HepG2 (cell line): ENCODE data around the gene DBNDD1. TPM values are rescaled to one million over a fixed set of nuclear protein-coding genes. Genes with fewer than 3 reads are reported as not detected.

Experiments
- ATAC-seq: fragments of 200-7000 bp; cut with Tn5 transposase; 3 replicates; pipeline ENCODE4 v1.9.1; 2020; ENCODE audit warnings: mild to moderate bottlenecking, moderate library complexity
- BruUV-seq: library from RNA; stranded (reverse); fragments of 400-500 nt; replicated peaks from 2 replicates; lab custom pipeline; 2021; lab: Mats Ljungman, UMichigan
- CTCF ChIA-PET: fragments of 300-600 bp; formaldehyde crosslinking; extraction: SDS; loops from one replicate; lab custom pipeline; 2021; ENCODE audit warnings: low total read pairs, inconsistent platforms, low intra/inter-chr PET ratio; lab: Yijun Ruan, JAX
- POLR2A ChIA-PET: fragments of 350-600 bp; sonication (Branson Sonifier 250); formaldehyde crosslinking; loops from one replicate; lab custom pipeline; 2020; ENCODE audit warnings: antibody characterized with exemption, inconsistent platforms; lab: Yijun Ruan, JAX
- DNase-seq: peaks from one replicate; pipeline ENCODE4 v3.0.0-alpha.2; 2015; ENCODE audit warnings: low spot score
- FAIRE-seq: peaks from 3 replicates; lab custom pipeline; 2011; peaks lifted over from hg19 to GRCh38; lab: Jason Lieb, UNC
- H2AFZ ChIP-seq: one replicate; pipeline ENCODE4 v1.6.1; 2011; ENCODE audit warnings: low read length, inconsistent platforms
- H3K27ac ChIP-seq: fragments of 300-600 bp; 3 replicates; pipeline ENCODE4 v1.8.0; 2011; ENCODE audit warnings: mixed run types, mild to moderate bottlenecking, mixed read lengths, low read length, inconsistent platforms; ENCODE audit not compliant: insufficient read depth; ENCODE audit errors: extremely low read length
- H3K27me3 ChIP-seq, 2 experiments: fragments of 200-600 bp in 1 of 2; 2 replicates in 1 of 2; 3 replicates in 1 of 2; pipeline versions ENCODE4 v1.6.0 to v1.8.0; 2011; ENCODE audit warnings: low read length in 2 of 2, mild to moderate bottlenecking in 2 of 2, moderate library complexity in 2 of 2, inconsistent platforms in 1 of 2; ENCODE audit not compliant: insufficient read depth in 2 of 2, control insufficient read depth in 1 of 2
- H3K36me3 ChIP-seq, 2 experiments: fragments of 200-600 bp in 1 of 2; replicated peaks in 1 of 2; 2 replicates in 1 of 2; 3 replicates in 1 of 2; pipeline versions ENCODE4 v1.5.1 to v1.8.0; 2011; ENCODE audit warnings: low read length in 2 of 2, inconsistent platforms in 1 of 2; ENCODE audit not compliant: insufficient read depth in 2 of 2, control insufficient read depth in 1 of 2
- H3K4me1 ChIP-seq: 2 replicates; pipeline ENCODE4 v1.5.1; 2012; ENCODE audit warnings: low read length, inconsistent platforms; ENCODE audit not compliant: insufficient read depth
- H3K4me2 ChIP-seq: 2 replicates; pipeline ENCODE4 v1.6.0; 2011; ENCODE audit warnings: low read depth, low read length, inconsistent platforms
- H3K4me3 ChIP-seq, 3 experiments: fragments of 200-600 bp in 1 of 3; sonication (generic), shearing (Covaris generic) in 1 of 3; replicated peaks in 1 of 3; 2 replicates each; pipeline ENCODE4 v1.5.1; 2011 to 2016; ENCODE audit warnings: low read length in 3 of 3, inconsistent platforms in 2 of 3, low read depth in 2 of 3, mild to moderate bottlenecking in 2 of 3, control low read depth in 1 of 3, mixed read lengths in 1 of 3; ENCODE audit not compliant: insufficient read depth in 1 of 3
- H3K79me2 ChIP-seq: one replicate; pipeline ENCODE4 v1.6.1; 2011; ENCODE audit warnings: low read length, inconsistent platforms; ENCODE audit not compliant: insufficient read depth
- H3K9ac ChIP-seq: 2 replicates; pipeline ENCODE4 v1.6.0; 2011; ENCODE audit warnings: mild to moderate bottlenecking, low read depth, low read length, inconsistent platforms; ENCODE audit not compliant: insufficient read depth
- H3K9me3 ChIP-seq: 2 replicates; pipeline ENCODE4 v1.5.1; 2012; ENCODE audit warnings: mild to moderate bottlenecking, low read length
- H4K20me1 ChIP-seq: 2 replicates; pipeline ENCODE4 v1.6.0; 2011; ENCODE audit warnings: inconsistent platforms, mild to moderate bottlenecking, low read length, moderate library complexity; ENCODE audit not compliant: insufficient read depth
- ATAD3A ChIP-seq: sonication (generic); formaldehyde crosslinking; IDR thresholded peaks from 2 replicates; pipeline ENCODE4 v1.4.0; 2020; ENCODE audit warnings: missing genetic modification reagents
- DNMT3B ChIP-seq: conservative IDR thresholded peaks from 2 replicates; pipeline ENCODE4 v1.6.1; 2016; ENCODE audit warnings: missing biosample characterization, control low read depth
- ELF1 ChIP-seq: sonication (generic); formaldehyde crosslinking; IDR thresholded peaks from 2 replicates; pipeline ENCODE4 v1.4.0; 2020; ENCODE audit warnings: missing genetic modification reagents
- ELK4 ChIP-seq: sonication (generic); formaldehyde crosslinking; IDR thresholded peaks from 2 replicates; pipeline ENCODE4 v1.9.0; 2021; ENCODE audit warnings: missing genetic modification reagents, borderline replicate concordance
- IRF1 ChIP-seq: sonication (generic); formaldehyde crosslinking; IDR thresholded peaks from 2 replicates; pipeline ENCODE4 v1.4.0; 2020; ENCODE audit warnings: low read depth, mild to moderate bottlenecking, missing genetic modification reagents
- KLF15 ChIP-seq: sonication (generic); formaldehyde crosslinking; IDR thresholded peaks from 2 replicates; pipeline ENCODE4 v1.8.1; 2023; ENCODE audit warnings: borderline replicate concordance, mild to moderate bottlenecking, inconsistent platforms, missing genetic modification reagents, mixed read lengths
- MIER3 ChIP-seq: IDR thresholded peaks from 2 replicates; pipeline ENCODE4 v1.6.1; 2016; ENCODE audit warnings: missing compliant biosample characterization, borderline replicate concordance
- PAX8 ChIP-seq: sonication (generic); formaldehyde crosslinking; IDR thresholded peaks from 2 replicates; pipeline ENCODE4 v1.8.0; 2022; ENCODE audit warnings: mild to moderate bottlenecking, missing genetic modification reagents, borderline replicate concordance
- PCBP1 ChIP-seq: fragments of 200-400 bp; formaldehyde crosslinking; IDR thresholded peaks from 2 replicates; pipeline ENCODE4 v1.6.1; 2017; ENCODE audit warnings: mild to moderate bottlenecking, low read depth, low read length, borderline replicate concordance
- RFXAP ChIP-seq: sonication (generic); formaldehyde crosslinking; IDR thresholded peaks from 2 replicates; pipeline ENCODE4 v1.4.0; 2020; ENCODE audit warnings: missing genetic modification reagents, borderline replicate concordance
- SP2 ChIP-seq: sonication (generic); formaldehyde crosslinking; IDR thresholded peaks from 2 replicates; pipeline ENCODE4 v1.5.1; 2020; ENCODE audit warnings: mild to moderate bottlenecking, missing genetic modification reagents
- TCF7 ChIP-seq: sonication (generic); IDR thresholded peaks from 2 replicates; pipeline ENCODE4 v1.6.1; 2016; ENCODE audit warnings: antibody characterized with exemption, low read depth
- ZNF234 ChIP-seq: sonication (generic); formaldehyde crosslinking; conservative IDR thresholded peaks from 2 replicates; pipeline ENCODE4 v1.5.1; 2020; ENCODE audit warnings: mild to moderate bottlenecking, missing genetic modification reagents
- ZNF282 ChIP-seq: fragments of 450-650 bp; IDR thresholded peaks from 2 replicates; pipeline ENCODE4 v1.6.1; 2018; ENCODE audit not compliant: partially characterized antibody
- ZNF615 ChIP-seq: sonication (generic); formaldehyde crosslinking; IDR thresholded peaks from 2 replicates; pipeline ENCODE4 v1.5.0; 2020; ENCODE audit warnings: mild to moderate bottlenecking, missing genetic modification reagents, borderline replicate concordance
- ZSCAN22 ChIP-seq: sonication (generic); formaldehyde crosslinking; IDR thresholded peaks from 2 replicates; pipeline ENCODE4 v1.4.0; 2020; ENCODE audit warnings: mild to moderate bottlenecking, missing genetic modification reagents
- WGBS: methylation state at CpG from one replicate; pipeline ENCODE4 v1.1.6; 2017; ENCODE audit warnings: low lambda C conversion rate; 5-methylcytosine and 5-hydroxymethylcytosine counted together
- in situ Hi-C: cut with HindIII; loops from 2 replicates; pipeline ENCODE4 v1.10.0; 2017; ENCODE audit warnings: low pct_unique_long_range_greater_than_20kb; ENCODE audit not compliant: extremely low pct_ligation_motif_present
- intact Hi-C: fragments of 100-400 bp; cut with micrococcal nuclease; formaldehyde crosslinking; loops from one replicate; pipeline ENCODE4 v1.10.0; 2022; ENCODE audit not compliant: unreplicated experiment
- polyA plus RNA-seq, 8 experiments: library from polyadenylated mRNA; depleted of rRNA in 3 of 8; stranded (reverse) in 7 of 8; unstranded in 1 of 8; fragments of >200 nt; fragmentation: Illumina TruSeq in 4 of 8; extraction: Trizol in 4 of 8; gene quantifications; 2 replicates each; pipeline versions ENCODE4 v1.2.1 to v1.2.3, GENCODE V29; 2011 to 2016; ENCODE audit warnings: low read depth in 4 of 8, missing spikeins in 1 of 8, mixed read lengths in 1 of 8; ENCODE audit not compliant: insufficient read depth in 1 of 8
- total RNA-seq, 5 experiments: library from RNA; depleted of rRNA; stranded (reverse); fragments of >200 nt; fragmentation: Illumina TruSeq; extraction: Trizol; gene quantifications; 2 replicates each; pipeline ENCODE4 v1.2.3, GENCODE V29; 2016; ENCODE audit warnings: low read depth in 1 of 5

The DBNDD1 gene
- total and polyA plus RNA-seq, 2 of the 13 experiments (the other 11 are each of a cell fraction or from before 2014, with no cell fraction given): 17.0 to 40.4 TPM

- TF ChIP-seq MIER3 (CRISPR knock-in tag) (no peak), TCF7 (no peak), KLF15 (CRISPR knock-in tag) (no peak), SP2 (no peak), ELK4 (CRISPR knock-in tag) (no peak), ZNF282 (no peak), ZNF615 (no peak)
- TF ChIP-seq, all 625 proteins: peak for 0
Observed at GRCh38 chr16:90035902-90036301, 16.6 kb upstream of the DBNDD1 start (continued).

- intact Hi-C loops: no loop called here
- POLR2A ChIA-PET: interaction anchor here (2.8 kb wide), 1 partner anchor 15 kb away, joined by 13 read pairs; the partner anchor contains the start of gene DBNDD1
- Histone ChIP-seq H2AFZ (no peak overlapping the region), H3K79me2 (no peaks in the 10 kb centered on the region), H3K27ac (no peak overlapping the region), H3K4me1 (no peaks in the 10 kb centered on the region), H3K36me3 (peaks cover 36 to 70% of the 10 kb centered on the region in 2 experiments), H3K4me3 (no peak overlapping the region), H3K4me2 (no peak overlapping the region), H3K27me3 (no peaks in the 10 kb centered on the region), H3K9me3 (no peaks in the 10 kb centered on the region), H3K9ac (no peak overlapping the region), H4K20me1 (peaks cover 9% of the 10 kb centered on the region; the same call in 1 of the 2 replicates)
- in situ Hi-C loops: no loop called here
- WGBS: 91% methylated on average over 8 of the region's 8 CpGs
- BruUV-seq: no TSS peak
- no peak for FAIRE-seq
- ATAC-seq: no peak
- TF ChIP-seq ZSCAN22 (CRISPR knock-in tag) (no peak), ELF1 (no peak), ATAD3A (CRISPR knock-in tag) (no peak), ZNF234 (CRISPR knock-in tag) (no peak), DNMT3B (no peak), RFXAP (CRISPR knock-in tag) (no peak), ZNF615 (no peak), IRF1 (CRISPR knock-in tag) (no peak), PCBP1 (no peak), PAX8 (CRISPR knock-in tag) (no peak)
- no peak for DNase-seq
- CTCF ChIA-PET: no interaction called here
Observed at GRCh38 chr16:90034504-90034903, 15.2 kb upstream of the DBNDD1 start.
